Measurements from ENCODE around the gene ICAM2. TPM values are rescaled to one million over a fixed set of nuclear protein-coding genes. Genes with fewer than 3 reads are reported as not detected.
"Not testable (repeated sequence)": the region's sequence is repeated elsewhere in the genome, so short reads cannot be mapped to it uniquely, and the experiment has no call there.

Gene ICAM2
- total RNA-seq, 1 donor from 2014 or later: 75.2 TPM

GRCh38 chr17:63998050-63998720, 22.2 kb downstream of the ICAM2 start, which contains the start of gene PRR29:
TSS of gene PRR29 (plus strand) at chr17:63998351. CDS start at chr17:63998365, 14 bp downstream.
- DNase-seq (ENCODE audit: low spot score): peak; percentile 92

GRCh38 chr17:63997341-63998048, 22.9 kb downstream of the ICAM2 start:
- peak; percentile 69 for DNase-seq (ENCODE audit: low spot score)

GRCh38 chr17:63996430-63997182, 23.8 kb downstream of the ICAM2 start:
- peak; percentile 76 for DNase-seq (ENCODE audit: low spot score)

GRCh38 chr17:63995626-63996025, 24.8 kb downstream of the ICAM2 start:
- DNase-seq (ENCODE audit: low spot score): peak; percentile 82

GRCh38 chr17:63993368-63993985, 27.0 kb downstream of the ICAM2 start:
- peak; percentile 83 for DNase-seq (ENCODE audit: low spot score)

GRCh38 chr17:63991611-63992010, 28.8 kb downstream of the ICAM2 start:
- DNase-seq (ENCODE audit: low spot score): peak; percentile 59

GRCh38 chr17:63989622-63990345, 30.6 kb downstream of the ICAM2 start:
- peak; percentile 68 for DNase-seq (ENCODE audit: low spot score)

GRCh38 chr17:63988741-63989621, 31.5 kb downstream of the ICAM2 start:
- no peak for DNase-seq (ENCODE audit: low spot score)

- DNase-seq (ENCODE audit: low spot score): no peak
These were observed 32.3 kb downstream of the ICAM2 start for GRCh38 chr17:63988127-63988478.

GRCh38 chr17:63987221-63988126, 33.0 kb downstream of the ICAM2 start:
- no peak for DNase-seq (ENCODE audit: low spot score)

GRCh38 chr17:63986821-63987220, 33.6 kb downstream of the ICAM2 start:
- DNase-seq (ENCODE audit: low spot score): no peak

- no peak for DNase-seq (ENCODE audit: low spot score)
These were observed 34.9 kb downstream of the ICAM2 start for GRCh38 chr17:63985387-63986140.

GRCh38 chr17:63984651-63985386, 35.6 kb downstream of the ICAM2 start:
- DNase-seq (ENCODE audit: low spot score): no peak

GRCh38 chr17:63984236-63984635, 36.2 kb downstream of the ICAM2 start:
- DNase-seq (ENCODE audit: low spot score): no peak

- DNase-seq (ENCODE audit: low spot score): no peak
These were observed 37.1 kb downstream of the ICAM2 start for GRCh38 chr17:63983320-63983719.

GRCh38 chr17:63982641-63983040, 37.8 kb downstream of the ICAM2 start:
- DNase-seq (ENCODE audit: low spot score): not testable (repeated sequence)

Data from mesenteric fat pad (tissue), 1 donor.